GM12875 (cell line): ENCODE measurements around the gene CCDC89.

Experiments
- H3K4me3 ChIP-seq: one replicate; pipeline ENCODE4 v1.5.1; 2011; ENCODE audit warnings: low read depth, low read length, control low read depth
- CTCF ChIP-seq: IDR thresholded peaks from 2 replicates; pipeline ENCODE4 v1.5.1; 2011; ENCODE audit warnings: low read depth, mild to moderate bottlenecking, control low read depth, inconsistent platforms, low read length, moderate library complexity, borderline replicate concordance; ENCODE audit not compliant: insufficient read depth

Gene CCDC89

DNA sequence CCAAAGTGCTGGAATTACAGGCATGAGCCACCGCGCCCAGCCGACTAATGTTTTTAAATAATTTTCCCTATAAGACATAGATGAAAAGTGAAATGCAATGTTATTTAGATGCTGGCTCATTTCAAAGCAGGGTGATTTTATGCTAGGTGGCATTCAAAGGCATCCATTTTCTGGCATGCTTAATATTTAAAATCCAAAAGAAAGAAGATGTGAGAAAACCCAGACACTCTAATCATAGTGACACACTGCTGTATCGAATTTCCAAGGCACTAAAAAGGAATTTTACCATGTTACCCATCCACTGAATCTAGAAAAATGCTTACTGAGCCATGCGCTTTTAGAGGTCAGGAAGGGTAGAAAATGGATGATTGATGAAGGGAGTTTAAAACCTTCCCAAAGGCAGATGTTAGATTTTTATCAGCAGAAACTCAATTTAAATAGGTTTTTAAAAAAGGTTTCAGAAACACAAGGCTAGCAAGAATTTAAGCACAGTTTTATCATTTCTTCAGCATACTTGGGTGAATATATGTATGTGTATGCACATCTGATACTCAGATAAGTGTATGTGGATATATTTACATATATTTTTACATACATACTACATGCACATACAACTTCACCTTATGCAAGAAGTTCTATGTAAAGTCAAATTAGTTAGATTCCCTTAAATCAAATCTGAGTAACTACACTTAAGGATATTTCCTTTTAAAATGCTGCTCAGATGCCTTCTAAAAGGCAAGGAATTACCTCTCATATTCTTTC lies 24.1 kb upstream of the CCDC89 start:
- TF ChIP-seq CTCF: no peak
- H3K4me3 ChIP-seq: no peak overlapping the region

- no peak overlapping the region for H3K4me3 ChIP-seq
- no peak for TF ChIP-seq CTCF
Measured at GRCh38 chr11:85705800-85706199, 19.8 kb upstream of the CCDC89 start.

GRCh38 chr11:85704967-85705366 lies 19.0 kb upstream of the CCDC89 start:
- H3K4me3 ChIP-seq: no peak overlapping the region
- TF ChIP-seq CTCF: no peak

DNA sequence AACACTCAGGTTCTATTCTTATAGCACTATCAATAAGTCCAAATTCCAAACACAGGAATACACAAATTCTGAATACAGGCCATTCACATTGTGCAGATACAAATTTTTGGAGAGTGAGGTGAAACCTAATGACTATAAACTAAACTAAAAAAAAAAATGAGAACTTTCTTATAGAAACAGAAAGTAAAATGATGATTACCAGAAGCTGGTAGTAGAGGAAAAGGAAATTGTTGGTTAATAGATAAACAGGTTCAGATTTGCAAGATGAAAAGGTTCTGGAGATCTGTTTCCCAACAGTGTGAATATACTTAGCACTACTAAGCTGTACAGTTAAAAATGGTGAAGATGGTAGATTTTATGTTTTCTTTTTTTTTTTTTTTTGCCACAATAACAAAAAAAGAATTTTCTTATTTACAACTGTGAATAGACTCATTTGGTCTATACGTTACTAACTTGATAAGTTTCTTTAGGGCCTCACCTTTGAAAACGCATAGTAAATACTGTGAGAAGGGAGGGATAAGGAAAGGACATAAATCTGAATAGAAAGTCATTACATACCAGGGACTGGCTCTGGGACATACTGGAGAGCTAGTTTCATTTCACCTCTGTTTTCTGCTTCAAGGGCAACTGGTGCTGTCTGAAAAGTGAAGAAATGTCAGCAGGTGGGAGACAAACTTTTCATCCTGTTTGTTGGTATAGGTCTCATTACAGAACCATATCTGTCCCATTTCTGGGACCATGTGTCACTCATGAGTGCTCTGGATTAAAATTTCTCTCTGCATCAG lies 14.2 kb upstream of the CCDC89 start:
- no peak for TF ChIP-seq CTCF
- H3K4me3 ChIP-seq: no peak overlapping the region

- H3K4me3 ChIP-seq: no peak overlapping the region
- TF ChIP-seq CTCF: no peak
Measured at GRCh38 chr11:85698195-85698594, 12.2 kb upstream of the CCDC89 start.

DNA sequence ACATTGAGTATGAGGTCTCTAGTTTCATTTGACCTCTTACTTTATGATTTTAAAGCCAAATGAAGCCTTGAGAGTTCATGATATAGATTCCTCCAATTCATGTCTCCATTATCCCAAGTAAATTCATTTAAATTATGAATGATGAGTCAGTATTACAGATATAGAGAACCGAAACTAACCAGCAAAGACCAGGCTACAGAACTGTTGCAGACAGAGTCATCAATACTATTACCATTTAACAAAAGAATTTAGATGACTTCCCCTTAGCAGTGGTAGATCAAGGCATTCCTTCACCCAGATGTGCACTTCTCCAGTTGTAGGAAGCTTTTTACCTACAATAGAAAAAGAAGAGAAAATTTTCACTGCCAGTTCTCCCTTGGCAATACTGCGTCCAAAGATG lies 11.8 kb upstream of the CCDC89 start:
- TF ChIP-seq CTCF: no peak
- H3K4me3 ChIP-seq: no peak overlapping the region

DNA sequence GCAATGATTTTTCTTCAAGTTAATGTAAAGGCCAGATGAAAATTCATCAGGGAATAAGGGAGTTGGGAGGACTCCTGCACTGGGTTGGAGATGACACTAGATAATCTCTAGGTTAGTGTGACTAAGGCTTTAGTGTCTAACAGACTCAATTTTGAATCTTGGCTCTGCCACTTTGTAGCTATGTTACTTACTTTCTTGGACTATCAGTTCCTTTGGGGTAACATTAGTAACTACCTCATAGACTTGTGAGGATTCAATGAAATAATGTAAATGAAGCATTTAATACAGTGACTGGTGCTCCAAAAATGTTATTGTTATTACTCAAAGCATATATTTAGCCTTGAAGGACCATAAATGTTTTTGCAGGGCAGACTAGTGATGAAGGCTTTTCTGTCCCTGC lies 9.6 kb upstream of the CCDC89 start:
- no peak for TF ChIP-seq CTCF
- no peak overlapping the region for H3K4me3 ChIP-seq
